Measurements from ENCODE around the gene OAS3. TPM values are rescaled to one million over a fixed set of nuclear protein-coding genes. Genes with fewer than 3 reads are reported as not detected.
"Not testable (repeated sequence)": the region's sequence is repeated elsewhere in the genome, so short reads cannot be mapped to it uniquely, and the experiment has no call there.

Gene OAS3
- total and polyA plus RNA-seq, 9 donors, result 4.7 to 7.6 (median 6.6) TPM

DNA sequence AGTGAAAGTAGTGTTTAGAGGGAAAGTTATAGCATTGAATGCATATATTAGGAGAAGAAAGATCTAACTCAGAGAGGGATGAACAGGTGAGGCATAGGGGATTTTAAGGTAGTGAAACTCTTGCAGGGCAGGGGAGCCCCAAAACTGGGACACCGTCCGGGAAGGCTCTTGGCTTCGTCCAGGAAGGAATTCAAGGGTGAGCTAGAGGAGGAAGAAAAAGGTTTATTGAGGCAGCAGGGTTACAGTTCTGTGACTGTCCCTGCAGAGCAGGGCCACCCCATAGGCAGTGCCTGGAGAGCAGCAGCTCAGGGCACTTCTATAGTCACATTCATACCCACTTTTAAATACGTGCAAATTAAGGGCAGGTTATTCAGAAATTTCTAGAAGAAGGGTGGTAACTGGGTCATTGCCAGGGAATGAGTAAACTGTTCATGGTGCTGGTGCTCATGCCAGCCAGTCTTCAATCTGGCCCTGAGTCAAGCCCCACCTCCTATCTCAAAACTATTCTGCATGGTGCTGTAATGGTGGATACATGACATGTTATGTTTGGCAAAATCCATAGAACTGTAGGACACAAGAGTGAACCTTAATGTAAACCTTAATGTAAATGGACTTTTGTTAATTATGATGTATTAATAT lies 32.7 kb upstream of the OAS3 start:
- no peak overlapping the region for H3K27ac ChIP-seq (ENCODE audit: low read length)
- no peak overlapping the region for H3K4me3 ChIP-seq (ENCODE audit: low read length)
- no peaks in the 10 kb centered on the region for H3K27me3 ChIP-seq (ENCODE audit: control insufficient read depth, insufficient read depth, low read length)
- 79% methylated on average over 3 of the region's 4 CpGs for WGBS (ENCODE audit: insufficient coverage)
- H3K4me1 ChIP-seq (ENCODE audit: control insufficient read depth, insufficient read depth, low read length), result peaks cover 8% of the 10 kb centered on the region
- H3K9me3 ChIP-seq (replicated peaks; ENCODE audit: control insufficient read depth, low read depth, low read length), result no peaks in the 10 kb centered on the region
- DNase-seq, result no peak
- peaks cover 8% of the 10 kb centered on the region for H3K36me3 ChIP-seq (ENCODE audit: control insufficient read depth, insufficient read depth, low read length)

DNA sequence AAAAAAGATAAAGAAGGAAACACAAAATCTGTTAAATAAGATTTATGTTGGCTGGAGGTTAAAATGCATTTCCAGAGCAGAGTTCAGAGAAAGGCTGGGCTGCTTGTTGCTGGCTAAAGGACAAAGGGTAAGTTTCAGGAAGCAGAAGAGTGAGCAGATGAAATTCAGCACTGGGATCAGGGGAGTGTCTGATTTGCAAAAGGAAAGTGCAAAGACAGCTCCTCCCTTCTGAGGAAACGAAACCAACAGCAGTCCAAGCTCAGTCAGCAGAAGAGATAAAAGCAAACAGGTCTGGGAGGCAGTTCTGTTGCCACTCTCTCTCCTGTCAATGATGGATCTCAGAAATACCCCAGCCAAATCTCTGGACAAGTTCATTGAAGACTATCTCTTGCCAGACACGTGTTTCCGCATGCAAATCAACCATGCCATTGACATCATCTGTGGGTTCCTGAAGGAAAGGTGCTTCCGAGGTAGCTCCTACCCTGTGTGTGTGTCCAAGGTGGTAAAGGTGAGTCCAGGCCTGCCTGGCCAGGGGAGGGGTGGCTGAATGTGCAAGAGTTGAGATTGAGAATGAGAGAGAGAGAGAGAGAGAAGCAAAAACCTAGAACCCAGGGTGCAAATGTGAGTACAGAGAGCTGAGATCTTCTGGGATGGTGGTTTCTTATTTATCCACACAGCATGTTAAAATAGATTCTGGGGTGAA lies 31.4 kb upstream of the OAS3 start, which contains the start of gene OAS1:
TSS of gene OAS1 (plus strand) at position 251 of the 703 bp plus-strand sequence. CDS start at position 329, 78 bp downstream.
- peak within 1 kb of the TSS; percentile 62 for H3K4me3 ChIP-seq (ENCODE audit: low read length)
- H3K27ac ChIP-seq (ENCODE audit: low read length), result peak within 1 kb of the TSS; percentile 80
- peak; percentile 84 for DNase-seq
- peaks cover 1% of the 10 kb centered on the region for H3K9me3 ChIP-seq (replicated peaks; ENCODE audit: control insufficient read depth, low read depth, low read length)
- peaks cover 8% of the 10 kb centered on the region for H3K4me1 ChIP-seq (ENCODE audit: control insufficient read depth, insufficient read depth, low read length)
- no peaks in the 10 kb centered on the region for H3K27me3 ChIP-seq (ENCODE audit: control insufficient read depth, insufficient read depth, low read length)
- WGBS (ENCODE audit: insufficient coverage), result 33% methylated on average over 3 of the region's 4 CpGs
- peaks cover 13% of the 10 kb centered on the region for H3K36me3 ChIP-seq (ENCODE audit: control insufficient read depth, insufficient read depth, low read length)

- 67% methylated on average over 2 of the region's 7 CpGs for WGBS (ENCODE audit: insufficient coverage)
- Histone ChIP-seq H3K4me1 (ENCODE audit: control insufficient read depth, insufficient read depth, low read length) (peaks cover 8% of the 10 kb centered on the region), H3K27ac (ENCODE audit: low read length) (peak overlapping the region; percentile 80), H3K4me3 (ENCODE audit: low read length) (peak overlapping the region; percentile 62), H3K9me3 (replicated peaks; ENCODE audit: control insufficient read depth, low read depth, low read length) (peaks cover 4% of the 10 kb centered on the region), H3K27me3 (ENCODE audit: control insufficient read depth, insufficient read depth, low read length) (no peaks in the 10 kb centered on the region), H3K36me3 (ENCODE audit: control insufficient read depth, insufficient read depth, low read length) (peaks cover 13% of the 10 kb centered on the region)
- peak; percentile 54 for DNase-seq
Observed at GRCh38 chr12:112907415-112908157, 30.7 kb upstream of the OAS3 start.

GRCh38 chr12:112908548-112908947 lies 29.7 kb upstream of the OAS3 start:
- Histone ChIP-seq H3K36me3 (ENCODE audit: control insufficient read depth, insufficient read depth, low read length) (peaks cover 13% of the 10 kb centered on the region), H3K4me1 (ENCODE audit: control insufficient read depth, insufficient read depth, low read length) (peaks cover 8% of the 10 kb centered on the region), H3K4me3 (ENCODE audit: low read length) (peak overlapping the region; percentile 62), H3K9me3 (replicated peaks; ENCODE audit: control insufficient read depth, low read depth, low read length) (peaks cover 14% of the 10 kb centered on the region), H3K27me3 (ENCODE audit: control insufficient read depth, insufficient read depth, low read length) (no peaks in the 10 kb centered on the region), H3K27ac (ENCODE audit: low read length) (no peak overlapping the region)
- DNase-seq, result no peak
- 32% methylated on average over 5 of the region's 12 CpGs for WGBS (ENCODE audit: insufficient coverage)

DNA sequence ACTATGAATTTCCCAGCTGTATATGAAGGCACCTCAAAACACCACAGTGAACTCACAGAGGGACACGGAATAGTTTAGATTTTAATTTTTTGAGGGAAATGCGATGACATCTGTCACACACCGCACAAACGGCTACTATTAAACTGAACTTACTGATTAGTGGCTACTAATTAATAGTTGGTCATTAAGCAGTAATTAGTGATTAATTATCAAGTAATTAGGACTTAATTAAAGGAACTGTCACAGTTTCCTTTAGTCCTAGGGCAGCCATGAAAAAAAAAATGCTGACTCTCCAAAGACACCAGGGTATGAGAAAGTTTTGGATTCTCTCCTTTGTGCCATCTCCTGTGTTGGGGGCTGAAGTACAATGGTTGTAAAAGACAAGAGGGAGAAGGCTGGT lies 28.6 kb upstream of the OAS3 start:
- Histone ChIP-seq H3K27me3 (ENCODE audit: control insufficient read depth, insufficient read depth, low read length) (no peaks in the 10 kb centered on the region), H3K9me3 (replicated peaks; ENCODE audit: control insufficient read depth, low read depth, low read length) (peaks cover 17% of the 10 kb centered on the region), H3K4me3 (ENCODE audit: low read length) (no peak overlapping the region), H3K4me1 (ENCODE audit: control insufficient read depth, insufficient read depth, low read length) (peaks cover 8% of the 10 kb centered on the region), H3K27ac (ENCODE audit: low read length) (no peak overlapping the region), H3K36me3 (ENCODE audit: control insufficient read depth, insufficient read depth, low read length) (peaks cover 16% of the 10 kb centered on the region)
- no CpG with 5 or more reads among the region's 4 CpGs for WGBS (ENCODE audit: insufficient coverage)
- no peak for DNase-seq

- Histone ChIP-seq H3K36me3 (ENCODE audit: control insufficient read depth, insufficient read depth, low read length) (peaks cover 34% of the 10 kb centered on the region), H3K9me3 (replicated peaks; ENCODE audit: control insufficient read depth, low read depth, low read length) (peaks cover 17% of the 10 kb centered on the region), H3K4me1 (ENCODE audit: control insufficient read depth, insufficient read depth, low read length) (peaks cover 9% of the 10 kb centered on the region), H3K27ac (ENCODE audit: low read length) (no peak overlapping the region), H3K27me3 (ENCODE audit: control insufficient read depth, insufficient read depth, low read length) (no peaks in the 10 kb centered on the region), H3K4me3 (ENCODE audit: low read length) (no peak overlapping the region)
- no peak for DNase-seq
- no CpG with 5 or more reads among the region's 1 CpG for WGBS (ENCODE audit: insufficient coverage)
Observed at GRCh38 chr12:112913038-112913688, 25.1 kb upstream of the OAS3 start.

DNA sequence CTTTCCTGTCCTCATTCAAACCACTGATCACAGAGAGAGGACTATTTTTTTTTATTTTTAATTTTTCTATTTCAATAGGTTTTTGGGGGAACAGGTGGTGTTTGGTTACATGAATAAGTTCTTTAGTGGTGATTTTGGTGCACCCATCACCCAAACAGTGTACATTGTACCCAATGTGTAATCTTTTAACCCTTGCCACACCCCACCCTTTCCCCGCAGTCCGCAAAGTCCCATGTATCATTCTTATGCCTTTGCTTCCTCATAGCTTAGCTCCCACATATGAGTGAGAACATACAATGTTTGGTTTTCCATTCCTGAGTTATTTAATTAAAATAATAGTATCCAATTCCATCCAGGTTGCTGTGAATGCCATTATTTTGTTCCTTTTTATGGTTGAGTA lies 24.4 kb upstream of the OAS3 start:
- H3K4me3 ChIP-seq (ENCODE audit: low read length); H3K27me3 ChIP-seq (ENCODE audit: control insufficient read depth, insufficient read depth, low read length); H3K4me1 ChIP-seq (ENCODE audit: control insufficient read depth, insufficient read depth, low read length); H3K27ac ChIP-seq (ENCODE audit: low read length); DNase-seq: not testable (repeated sequence)
- H3K36me3 ChIP-seq (ENCODE audit: control insufficient read depth, insufficient read depth, low read length), result peaks cover 42% of the 10 kb centered on the region
- no CpG with 5 or more reads among the region's 2 CpGs for WGBS (ENCODE audit: insufficient coverage)
- H3K9me3 ChIP-seq (replicated peaks; ENCODE audit: control insufficient read depth, low read depth, low read length), result peaks cover 17% of the 10 kb centered on the region

- peaks cover 17% of the 10 kb centered on the region for H3K9me3 ChIP-seq (replicated peaks; ENCODE audit: control insufficient read depth, low read depth, low read length)
- peaks cover 44% of the 10 kb centered on the region for H3K36me3 ChIP-seq (ENCODE audit: control insufficient read depth, insufficient read depth, low read length)
- DNase-seq, result peak; percentile 66
- H3K4me1 ChIP-seq (ENCODE audit: control insufficient read depth, insufficient read depth, low read length), result peaks cover 5% of the 10 kb centered on the region
- H3K27me3 ChIP-seq (ENCODE audit: control insufficient read depth, insufficient read depth, low read length), result no peaks in the 10 kb centered on the region
- H3K27ac ChIP-seq (ENCODE audit: low read length), result no peak overlapping the region
- WGBS (ENCODE audit: insufficient coverage), result no CpG with 5 or more reads among the region's 5 CpGs
- no peak overlapping the region for H3K4me3 ChIP-seq (ENCODE audit: low read length)
Observed at GRCh38 chr12:112916270-112916669, 22.0 kb upstream of the OAS3 start.

- no peak overlapping the region for H3K4me3 ChIP-seq (ENCODE audit: low read length)
- no peaks in the 10 kb centered on the region for H3K9me3 ChIP-seq (replicated peaks; ENCODE audit: control insufficient read depth, low read depth, low read length)
- 64% methylated on average over 6 of the region's 6 CpGs for WGBS (ENCODE audit: insufficient coverage)
- peaks cover 38% of the 10 kb centered on the region for H3K36me3 ChIP-seq (ENCODE audit: control insufficient read depth, insufficient read depth, low read length)
- H3K4me1 ChIP-seq (ENCODE audit: control insufficient read depth, insufficient read depth, low read length), result peaks cover 5% of the 10 kb centered on the region
- no peak for DNase-seq
- H3K27me3 ChIP-seq (ENCODE audit: control insufficient read depth, insufficient read depth, low read length), result no peaks in the 10 kb centered on the region
- H3K27ac ChIP-seq (ENCODE audit: low read length), result no peak overlapping the region
Observed at GRCh38 chr12:112919121-112919520, 19.2 kb upstream of the OAS3 start.

DNA sequence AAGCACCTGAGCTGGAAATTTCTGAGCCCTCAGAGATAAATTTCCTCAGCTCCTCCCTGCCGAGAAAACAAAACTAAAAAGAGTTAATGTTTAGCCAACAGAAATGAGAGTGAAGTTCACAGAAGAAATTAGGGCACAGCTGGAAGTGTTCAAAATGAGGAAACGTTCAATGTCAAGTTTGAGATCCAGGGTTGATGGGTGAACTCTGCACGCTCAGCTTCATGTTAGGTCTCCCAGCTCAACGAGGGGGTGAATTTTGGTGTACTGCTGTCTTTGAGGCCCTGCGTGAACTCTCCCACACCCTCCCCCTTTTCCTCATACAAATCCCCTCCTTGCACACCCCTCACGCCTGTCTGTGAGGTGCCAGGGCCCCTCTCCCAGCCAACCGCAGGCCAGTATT lies 13.3 kb upstream of the OAS3 start:
- peaks cover 3% of the 10 kb centered on the region for H3K36me3 ChIP-seq (ENCODE audit: control insufficient read depth, insufficient read depth, low read length)
- peak overlapping the region; percentile 29 for H3K27ac ChIP-seq (ENCODE audit: low read length)
- H3K9me3 ChIP-seq (replicated peaks; ENCODE audit: control insufficient read depth, low read depth, low read length), result no peaks in the 10 kb centered on the region
- peaks cover 2% of the 10 kb centered on the region for H3K4me1 ChIP-seq (ENCODE audit: control insufficient read depth, insufficient read depth, low read length)
- no peak overlapping the region for H3K4me3 ChIP-seq (ENCODE audit: low read length)
- 14% methylated on average over 3 of the region's 7 CpGs for whole genome bisulfite sequencing (ENCODE audit: insufficient coverage)
- peak; percentile 16 for DNase-seq
- H3K27me3 ChIP-seq (ENCODE audit: control insufficient read depth, insufficient read depth, low read length), result no peaks in the 10 kb centered on the region

All from muscle of leg (tissue), 11 donors.